Stromal cell of bone marrow (primary cell): ENCODE data around the gene PGAM1.
"Not testable (repeated sequence)": the region's sequence is repeated elsewhere in the genome, so short reads cannot be mapped to it uniquely, and the experiment has no call there.

Experiments used
- DNase-seq: peaks from one replicate; pipeline ENCODE4 v3.0.0-alpha.2; 2012; ENCODE audit warnings: low read depth

The PGAM1 gene

DNA sequence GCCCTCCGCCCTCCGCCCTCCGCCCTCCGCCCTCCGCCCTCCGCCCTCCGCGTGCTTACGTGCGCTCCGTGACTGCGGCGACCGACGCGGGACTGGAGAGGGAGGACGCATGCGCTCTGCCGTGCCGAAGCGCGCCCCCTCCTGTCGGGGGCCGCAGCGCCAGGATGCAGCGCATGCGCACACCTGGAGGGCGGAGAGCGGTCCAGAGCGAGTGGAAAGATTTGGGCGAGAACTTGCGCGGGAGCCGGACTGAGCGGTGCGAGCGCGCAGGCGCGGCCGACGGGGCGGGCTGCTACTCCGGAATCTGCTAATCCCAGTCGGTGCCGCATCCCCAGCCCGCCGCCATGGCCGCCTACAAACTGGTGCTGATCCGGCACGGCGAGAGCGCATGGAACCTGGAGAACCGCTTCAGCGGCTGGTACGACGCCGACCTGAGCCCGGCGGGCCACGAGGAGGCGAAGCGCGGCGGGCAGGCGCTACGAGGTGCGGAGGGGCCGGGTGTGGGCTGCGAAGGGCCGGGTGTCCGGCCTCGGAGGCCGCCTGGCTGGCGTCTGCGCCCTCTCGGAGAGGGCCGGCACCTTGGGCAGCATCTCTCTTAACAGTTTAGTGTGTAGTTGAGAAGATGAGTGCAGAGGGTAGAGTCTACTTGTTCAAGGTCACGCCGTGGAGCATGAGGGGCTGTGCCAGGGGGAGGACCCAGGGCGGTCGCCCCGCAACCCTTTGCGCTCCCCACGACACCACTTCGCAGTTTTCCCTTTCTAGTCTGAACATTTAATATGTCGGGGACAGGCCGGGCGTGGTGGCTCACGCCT is at the start of gene PGAM1:
TSS of gene PGAM1 (plus strand) at position 228 of the 812 bp plus-strand sequence. CDS start at position 345, 117 bp downstream.
- peak; percentile 86 for DNase-seq

- DNase-seq: no peak
Measured at GRCh38 chr10:97376413-97376812, 49.6 kb upstream of the PGAM1 start.

GRCh38 chr10:97378933-97379921 is 46.8 kb upstream of the PGAM1 start:
- DNase-seq: no peak

DNA sequence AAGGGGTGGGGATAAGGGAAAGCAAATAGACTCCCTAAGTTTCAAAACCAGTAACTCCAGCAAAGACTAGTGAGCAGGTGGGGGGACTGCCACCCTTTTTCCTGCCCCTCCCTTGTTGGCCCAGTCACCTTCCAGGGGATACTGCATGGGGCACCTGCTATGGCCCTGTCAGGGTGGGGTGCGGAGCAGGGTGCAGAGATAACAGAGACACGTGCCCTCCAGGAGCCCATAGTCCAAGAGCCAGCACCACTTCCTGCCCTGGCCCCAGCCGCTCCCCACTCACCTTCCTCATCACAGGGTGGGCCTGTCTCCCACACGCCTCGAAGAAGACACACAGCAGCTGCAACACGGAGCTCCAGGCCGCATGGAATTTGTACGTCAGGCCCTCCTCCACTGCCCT is 45.5 kb upstream of the PGAM1 start:
- no peak for DNase-seq

DNA sequence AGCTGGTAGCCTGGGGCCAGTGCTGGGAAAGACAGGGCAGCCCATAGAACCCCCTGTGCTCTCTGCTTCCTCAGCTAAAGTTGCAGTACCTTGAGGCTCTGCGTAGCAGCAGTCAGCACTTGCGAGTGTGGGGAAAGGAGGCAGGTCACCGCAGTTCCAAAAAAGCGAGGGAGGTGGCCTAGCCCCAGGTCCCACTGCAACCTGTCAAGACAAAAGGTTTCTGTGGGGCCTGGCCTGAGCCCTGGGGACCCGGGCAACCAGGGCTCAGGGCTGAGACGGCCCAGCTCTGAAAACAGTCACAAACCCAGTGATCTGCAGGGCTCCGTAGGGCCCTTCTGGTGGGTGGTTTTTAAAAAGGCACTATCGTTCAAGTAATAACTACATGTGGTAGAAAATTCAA is 44.4 kb upstream of the PGAM1 start:
- DNase-seq: no peak

DNA sequence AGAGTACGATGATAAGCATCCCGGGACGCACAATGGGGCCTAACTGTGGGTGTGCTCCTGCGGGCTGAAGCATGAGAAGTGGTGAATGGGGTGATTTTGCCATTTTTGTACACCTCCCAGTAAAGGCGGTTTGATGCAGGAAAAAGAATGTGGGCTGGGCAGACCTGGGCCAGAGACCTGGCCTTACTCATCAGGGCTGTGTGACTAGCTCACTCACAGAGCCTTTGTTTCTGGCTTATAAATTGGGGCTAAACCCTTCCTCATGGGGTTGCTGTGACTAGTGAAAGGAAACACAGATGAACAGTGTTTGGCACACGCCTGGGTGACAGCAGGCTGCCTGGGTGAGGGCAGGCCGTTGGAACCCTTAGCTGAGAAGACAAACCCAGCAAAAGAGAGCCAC is 42.8 kb upstream of the PGAM1 start:
- no peak for DNase-seq

DNA sequence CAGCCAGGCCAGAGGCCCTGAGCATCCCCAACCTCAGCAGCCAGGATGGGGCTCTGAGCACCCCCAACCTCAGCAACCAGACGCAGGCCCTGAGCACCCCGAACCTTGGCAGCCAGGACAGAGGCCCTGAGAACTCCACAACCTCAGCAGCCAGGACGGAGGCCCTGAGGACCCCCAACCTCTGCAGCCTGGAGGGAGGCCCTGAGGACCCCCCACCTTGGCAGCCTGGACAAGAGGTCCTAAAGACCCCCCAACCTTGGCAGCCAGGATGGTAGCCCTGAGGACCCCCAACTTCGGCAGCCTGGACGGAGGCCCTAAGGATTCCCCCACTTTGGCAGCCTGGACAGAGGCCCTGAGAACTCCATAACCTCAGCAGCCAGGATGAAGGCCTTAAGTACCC is 41.8 kb upstream of the PGAM1 start:
- DNase-seq: no peak

DNA sequence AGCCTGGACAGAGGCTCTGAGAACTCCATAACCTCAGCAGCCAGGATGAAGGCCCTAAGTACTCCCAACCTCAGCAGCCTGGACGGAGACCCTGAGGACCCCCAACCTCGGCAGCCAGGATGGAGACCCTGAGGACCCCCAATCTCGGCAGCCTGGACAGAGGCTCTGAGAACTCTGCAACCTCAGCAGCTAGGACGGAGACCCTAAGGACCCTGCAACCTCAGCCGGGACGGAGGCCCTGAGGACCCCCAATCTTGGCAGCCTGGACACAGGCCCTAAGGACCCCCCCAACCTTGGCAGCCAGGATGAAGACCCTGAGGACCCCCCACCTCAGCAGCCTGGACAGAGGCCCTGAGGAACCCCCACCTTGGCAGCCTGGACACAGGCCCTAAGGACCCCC is 41.4 kb upstream of the PGAM1 start:
- no peak for DNase-seq

- DNase-seq: no peak
Measured at GRCh38 chr10:97385565-97385964, 40.4 kb upstream of the PGAM1 start.

- DNase-seq: no peak
Measured at GRCh38 chr10:97388152-97388551, 37.8 kb upstream of the PGAM1 start.

DNA sequence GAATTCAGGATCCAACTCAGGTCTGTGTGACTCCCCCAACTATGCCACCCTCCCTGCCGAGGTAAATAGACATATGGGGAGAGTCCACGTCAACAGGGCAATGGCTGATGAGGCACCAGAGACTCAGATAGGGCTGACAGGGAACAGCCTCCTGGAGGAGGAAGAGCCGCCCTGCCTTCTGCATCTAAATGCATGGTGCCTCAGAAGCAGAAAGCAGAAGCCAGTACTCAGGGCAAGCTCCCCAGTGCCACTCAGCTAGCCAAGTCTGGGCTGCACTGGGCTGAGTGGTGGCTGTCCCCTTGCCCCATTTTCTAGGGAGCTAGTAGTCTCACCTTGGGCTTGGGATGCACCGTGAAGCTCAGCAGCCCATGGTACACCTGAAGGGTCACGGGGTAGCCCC is 35.9 kb upstream of the PGAM1 start:
- no peak for DNase-seq

DNA sequence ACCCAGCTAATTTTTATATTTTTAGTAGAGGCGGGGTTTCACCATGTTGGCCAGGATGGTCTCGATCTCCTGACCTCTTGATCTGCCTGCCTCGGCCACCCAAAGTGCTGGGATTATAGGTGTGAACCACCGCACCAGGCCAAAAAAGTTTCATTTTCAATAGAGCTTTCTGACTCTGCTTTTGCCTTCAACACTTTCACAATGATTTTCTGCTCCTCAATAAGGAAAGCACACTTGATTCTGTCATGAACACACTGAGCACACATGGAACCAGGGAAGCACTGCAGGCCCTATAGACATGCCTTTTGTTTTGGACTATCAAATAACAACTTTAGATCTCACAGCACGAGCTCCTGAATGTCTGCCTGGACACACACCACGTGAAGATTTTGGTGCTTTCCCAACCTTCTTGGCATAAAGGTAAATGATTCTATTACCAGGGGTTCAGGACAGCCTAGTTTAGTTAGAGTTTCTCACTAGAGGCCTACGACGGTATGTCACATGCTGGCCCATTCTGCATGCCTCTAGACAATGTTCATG is 32.9 kb upstream of the PGAM1 start:
- DNase-seq: no peak

DNA sequence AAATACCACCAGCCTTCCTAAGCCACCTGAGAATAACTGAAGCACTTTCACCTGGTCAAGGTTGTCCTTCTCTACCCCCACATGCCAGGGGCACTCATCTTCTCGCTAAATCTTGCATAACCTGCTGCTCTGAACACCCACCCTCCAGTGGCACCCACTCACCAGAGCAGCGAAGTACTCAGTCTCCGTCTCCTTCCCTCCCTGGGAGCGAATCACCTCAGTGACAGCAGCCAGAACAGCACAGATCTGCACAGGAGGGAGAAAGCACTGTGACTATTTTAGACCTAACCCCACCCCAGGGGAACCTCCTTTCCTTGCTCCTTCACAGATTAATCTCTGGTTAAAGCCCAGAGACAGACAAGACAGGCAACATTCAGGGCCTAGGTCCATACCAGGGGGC is 29.9 kb upstream of the PGAM1 start:
- DNase-seq: no peak

GRCh38 chr10:97399843-97400545 is 26.0 kb upstream of the PGAM1 start:
- DNase-seq: no peak

GRCh38 chr10:97400665-97401454 is 25.1 kb upstream of the PGAM1 start, which contains the start of gene RRP12:
TSS of gene RRP12 (minus strand) at chr10:97401340. CDS start at chr10:97401231, 109 bp downstream.
- DNase-seq: peak; percentile 100

- DNase-seq: no peak
Measured at GRCh38 chr10:97401455-97401919, 24.5 kb upstream of the PGAM1 start.

- DNase-seq: no peak
Measured at GRCh38 chr10:97404044-97404443, 21.9 kb upstream of the PGAM1 start.

- no peak for DNase-seq
Measured at GRCh38 chr10:97406064-97406463, 19.9 kb upstream of the PGAM1 start.

- DNase-seq: not testable (repeated sequence)
Measured at GRCh38 chr10:97406483-97406882, 19.5 kb upstream of the PGAM1 start.

- peak; percentile 53 for DNase-seq
Measured at GRCh38 chr10:97407211-97407951, 18.6 kb upstream of the PGAM1 start.
